ENCODE results near the gene WDR46.

DNA sequence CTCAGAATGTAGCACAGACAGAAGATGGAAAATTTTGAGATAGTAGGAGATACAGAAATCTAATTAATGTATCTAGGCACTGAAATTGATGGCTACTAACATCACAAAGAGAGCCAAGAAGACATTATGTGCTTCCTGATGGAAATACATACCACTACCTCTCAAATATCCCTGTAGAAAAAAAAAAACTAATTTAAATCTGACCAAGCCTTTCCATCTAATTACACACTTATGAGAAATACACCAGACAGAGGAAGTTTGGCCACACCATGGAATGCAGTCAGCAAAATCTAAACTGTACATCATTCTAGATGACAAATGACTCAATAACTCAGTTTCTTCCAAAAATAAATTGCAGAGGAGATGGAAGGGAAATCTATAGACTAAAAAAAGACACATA, 36.3 kb downstream of the WDR46 start:
- TF ChIP-seq, protein P1, sequence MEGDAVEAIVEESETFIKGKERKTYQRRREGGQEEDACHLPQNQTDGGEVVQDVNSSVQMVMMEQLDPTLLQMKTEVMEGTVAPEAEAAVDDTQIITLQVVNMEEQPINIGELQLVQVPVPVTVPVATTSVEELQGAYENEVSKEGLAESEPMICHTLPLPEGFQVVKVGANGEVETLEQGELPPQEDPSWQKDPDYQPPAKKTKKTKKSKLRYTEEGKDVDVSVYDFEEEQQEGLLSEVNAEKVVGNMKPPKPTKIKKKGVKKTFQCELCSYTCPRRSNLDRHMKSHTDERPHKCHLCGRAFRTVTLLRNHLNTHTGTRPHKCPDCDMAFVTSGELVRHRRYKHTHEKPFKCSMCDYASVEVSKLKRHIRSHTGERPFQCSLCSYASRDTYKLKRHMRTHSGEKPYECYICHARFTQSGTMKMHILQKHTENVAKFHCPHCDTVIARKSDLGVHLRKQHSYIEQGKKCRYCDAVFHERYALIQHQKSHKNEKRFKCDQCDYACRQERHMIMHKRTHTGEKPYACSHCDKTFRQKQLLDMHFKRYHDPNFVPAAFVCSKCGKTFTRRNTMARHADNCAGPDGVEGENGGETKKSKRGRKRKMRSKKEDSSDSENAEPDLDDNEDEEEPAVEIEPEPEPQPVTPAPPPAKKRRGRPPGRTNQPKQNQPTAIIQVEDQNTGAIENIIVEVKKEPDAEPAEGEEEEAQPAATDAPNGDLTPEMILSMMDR (IDR thresholded peaks at IDR 0.05; ENCODE audit: insufficient read depth, low read length) = no peak
- TF ChIP-seq, protein P2, sequence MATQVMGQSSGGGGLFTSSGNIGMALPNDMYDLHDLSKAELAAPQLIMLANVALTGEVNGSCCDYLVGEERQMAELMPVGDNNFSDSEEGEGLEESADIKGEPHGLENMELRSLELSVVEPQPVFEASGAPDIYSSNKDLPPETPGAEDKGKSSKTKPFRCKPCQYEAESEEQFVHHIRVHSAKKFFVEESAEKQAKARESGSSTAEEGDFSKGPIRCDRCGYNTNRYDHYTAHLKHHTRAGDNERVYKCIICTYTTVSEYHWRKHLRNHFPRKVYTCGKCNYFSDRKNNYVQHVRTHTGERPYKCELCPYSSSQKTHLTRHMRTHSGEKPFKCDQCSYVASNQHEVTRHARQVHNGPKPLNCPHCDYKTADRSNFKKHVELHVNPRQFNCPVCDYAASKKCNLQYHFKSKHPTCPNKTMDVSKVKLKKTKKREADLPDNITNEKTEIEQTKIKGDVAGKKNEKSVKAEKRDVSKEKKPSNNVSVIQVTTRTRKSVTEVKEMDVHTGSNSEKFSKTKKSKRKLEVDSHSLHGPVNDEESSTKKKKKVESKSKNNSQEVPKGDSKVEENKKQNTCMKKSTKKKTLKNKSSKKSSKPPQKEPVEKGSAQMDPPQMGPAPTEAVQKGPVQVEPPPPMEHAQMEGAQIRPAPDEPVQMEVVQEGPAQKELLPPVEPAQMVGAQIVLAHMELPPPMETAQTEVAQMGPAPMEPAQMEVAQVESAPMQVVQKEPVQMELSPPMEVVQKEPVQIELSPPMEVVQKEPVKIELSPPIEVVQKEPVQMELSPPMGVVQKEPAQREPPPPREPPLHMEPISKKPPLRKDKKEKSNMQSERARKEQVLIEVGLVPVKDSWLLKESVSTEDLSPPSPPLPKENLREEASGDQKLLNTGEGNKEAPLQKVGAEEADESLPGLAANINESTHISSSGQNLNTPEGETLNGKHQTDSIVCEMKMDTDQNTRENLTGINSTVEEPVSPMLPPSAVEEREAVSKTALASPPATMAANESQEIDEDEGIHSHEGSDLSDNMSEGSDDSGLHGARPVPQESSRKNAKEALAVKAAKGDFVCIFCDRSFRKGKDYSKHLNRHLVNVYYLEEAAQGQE (IDR thresholded peaks at IDR 0.05; ENCODE audit: insufficient replicate concordance, low read depth) = no peak
- TF ChIP-seq SPI1 (IDR thresholded peaks at IDR 0.05; ENCODE audit: borderline replicate concordance, low read depth) (no peak), POLR2AphosphoS5 (IDR thresholded peaks at IDR 0.05; ENCODE audit: low read depth) (no peak)

All from HL-60 (cell line).